HepG2 (cell line): ENCODE data around the gene VPS4A. TPM values are rescaled to one million over a fixed set of nuclear protein-coding genes. Genes with fewer than 3 reads are reported as not detected.

Source experiments
- polyA plus RNA-seq, 8 experiments: library from polyadenylated mRNA; depleted of rRNA in 3 of 8; stranded (reverse) in 7 of 8; unstranded in 1 of 8; fragments of >200 nt; fragmentation: Illumina TruSeq in 4 of 8; extraction: Trizol in 4 of 8; gene quantifications; 2 replicates each; pipeline versions ENCODE4 v1.2.1 to v1.2.3, GENCODE V29; 2011 to 2016; ENCODE audit warnings: low read depth in 4 of 8, missing spikeins in 1 of 8, mixed read lengths in 1 of 8; ENCODE audit not compliant: insufficient read depth in 1 of 8
- total RNA-seq, 5 experiments: library from RNA; depleted of rRNA; stranded (reverse); fragments of >200 nt; fragmentation: Illumina TruSeq; extraction: Trizol; gene quantifications; 2 replicates each; pipeline ENCODE4 v1.2.3, GENCODE V29; 2016; ENCODE audit warnings: low read depth in 1 of 5

VPS4A gene
- total and polyA plus RNA-seq, 2 of the 13 experiments (the other 11 are each of a cell fraction or from before 2014, with no cell fraction given), result 13.2 to 27.9 TPM

Other genes starting within 250 kb of the VPS4A start
- gene HAS3, start 205.7 kb upstream of the VPS4A start, total RNA-seq (2016; rRNA removed; fragmentation: Illumina TruSeq; extraction: Trizol), result 0.04 TPM in 1 of 2 replicates, not detected in the other
- gene HAS3, start 205.7 kb upstream of the VPS4A start, polyA plus RNA-seq (2011; rRNA removed), result 0.30 and 0.64 TPM in 2 replicates
- gene CHTF8, start 178.8 kb upstream of the VPS4A start, total RNA-seq (2016; rRNA removed; fragmentation: Illumina TruSeq; extraction: Trizol), result 37.2 and 64.1 TPM in 2 replicates
- 67.5 and 74.3 TPM in 2 replicates for gene CHTF8, start 178.8 kb upstream of the VPS4A start, polyA plus RNA-seq (2011; rRNA removed)
- 30.0 and 57.1 TPM in 2 replicates for gene UTP4, start 178.7 kb upstream of the VPS4A start, total RNA-seq (2016; rRNA removed; fragmentation: Illumina TruSeq; extraction: Trizol)
- 85.8 and 91.2 TPM in 2 replicates for gene UTP4, start 178.7 kb upstream of the VPS4A start, polyA plus RNA-seq (2011; rRNA removed)
- 19.2 and 22.9 TPM in 2 replicates for gene SNTB2, start 124.2 kb upstream of the VPS4A start, total RNA-seq (2016; rRNA removed; fragmentation: Illumina TruSeq; extraction: Trizol)
- 11.5 and 12.5 TPM in 2 replicates for gene SNTB2, start 124.2 kb upstream of the VPS4A start, polyA plus RNA-seq (2011; rRNA removed)
- gene PDF, start 19.2 kb downstream of the VPS4A start, total RNA-seq (2016; rRNA removed; fragmentation: Illumina TruSeq; extraction: Trizol), result 26.8 and 48.8 TPM in 2 replicates
- 12.4 and 15.5 TPM in 2 replicates for gene PDF, start 19.2 kb downstream of the VPS4A start, polyA plus RNA-seq (2011; rRNA removed)
- 52.1 and 55.3 TPM in 2 replicates for gene COG8, start 28.2 kb downstream of the VPS4A start, total RNA-seq (2016; rRNA removed; fragmentation: Illumina TruSeq; extraction: Trizol)
- gene COG8, start 28.2 kb downstream of the VPS4A start, polyA plus RNA-seq (2011; rRNA removed), result 45.5 and 53.9 TPM in 2 replicates
- 114 and 144 TPM in 2 replicates for gene NIP7, start 28.4 kb downstream of the VPS4A start, total RNA-seq (2016; rRNA removed; fragmentation: Illumina TruSeq; extraction: Trizol)
- 14.0 and 15.3 TPM in 2 replicates for gene NIP7, start 28.4 kb downstream of the VPS4A start, polyA plus RNA-seq (2011; rRNA removed)
- 6.4 and 14.4 TPM in 2 replicates for gene TMED6, start 40.4 kb downstream of the VPS4A start, total RNA-seq (2016; rRNA removed; fragmentation: Illumina TruSeq; extraction: Trizol)
- 9.8 and 10.5 TPM in 2 replicates for gene TMED6, start 40.4 kb downstream of the VPS4A start, polyA plus RNA-seq (2011; rRNA removed)
- gene TERF2, start 74.7 kb downstream of the VPS4A start, total RNA-seq (2016; rRNA removed; fragmentation: Illumina TruSeq; extraction: Trizol), result 9.7 and 18.2 TPM in 2 replicates
- gene TERF2, start 74.7 kb downstream of the VPS4A start, polyA plus RNA-seq (2011; rRNA removed), result 16.6 and 20.2 TPM in 2 replicates
- gene CYB5B, start 113.3 kb downstream of the VPS4A start, total RNA-seq (2016; rRNA removed; fragmentation: Illumina TruSeq; extraction: Trizol), result 432 and 638 TPM in 2 replicates
- gene CYB5B, start 113.3 kb downstream of the VPS4A start, polyA plus RNA-seq (2011; rRNA removed), result 207 and 234 TPM in 2 replicates